B cell (primary cell): ENCODE data around the gene ATAD1. TPM values are rescaled to one million over a fixed set of nuclear protein-coding genes. Genes with fewer than 3 reads are reported as not detected.

Source experiments
- ATAC-seq: fragments of 200-7000 bp; cut with Tn5 transposase; one replicate; pipeline ENCODE4 v1.10.0; 2021; ENCODE audit warnings: low read depth, mild to moderate bottlenecking, moderate number of reproducible peaks, moderate library complexity
- CTCF ChIA-PET: fragments of 350-600 bp; sonication (Branson Sonifier 250); formaldehyde crosslinking; loops from one replicate; lab custom pipeline; 2021; ENCODE audit warnings: antibody characterized with exemption, inconsistent platforms; lab: Charles Lee
- POLR2A ChIA-PET: fragments of 350-600 bp; sonication (Branson Sonifier 250); formaldehyde crosslinking; loops from one replicate; lab custom pipeline; 2021; ENCODE audit warnings: antibody characterized with exemption; lab: Charles Lee
- DNase-seq: peaks from one replicate; pipeline ENCODE4 v3.0.0; 2013
- H2AFZ ChIP-seq: 2 replicates; pipeline ENCODE4 v1.6.1; 2012; ENCODE audit warnings: mild to moderate bottlenecking, low read depth, low read length; ENCODE audit not compliant: insufficient read depth, poor library complexity, severe bottlenecking
- H3K27ac ChIP-seq, 2 donors: 1 replicate in 1 of 2; 2 replicates in 1 of 2; pipeline ENCODE4 v1.5.1; 2012 to 2013; ENCODE audit warnings: low read length in 2 of 2, mild to moderate bottlenecking in 2 of 2, moderate library complexity in 1 of 2
- H3K27me3 ChIP-seq, 4 experiments: fragments of 200-600 bp in 1 of 4; sonication (generic) in 1 of 4; replicated peaks in 1 of 4; 1 replicate in 2 of 4; 2 replicates in 2 of 4; pipeline versions ENCODE4 v1.6.1 to v1.7.0; 2013 to 2016; ENCODE audit warnings: low read length in 3 of 4, mild to moderate bottlenecking in 2 of 4, mixed read lengths in 1 of 4, moderate library complexity in 1 of 4; ENCODE audit not compliant: insufficient read depth in 4 of 4, control insufficient read depth in 3 of 4; ENCODE audit errors: control extremely low read depth in 1 of 4
- H3K36me3 ChIP-seq, 2 experiments: replicated peaks in 1 of 2; 1 replicate in 1 of 2; 2 replicates in 1 of 2; pipeline versions ENCODE4 v1.6.1 to v1.7.1; 2013; ENCODE audit warnings: low read length in 1 of 2; ENCODE audit not compliant: insufficient read depth in 2 of 2, control insufficient read depth in 1 of 2; ENCODE audit errors: control extremely low read depth in 1 of 2, extremely low read depth in 1 of 2
- H3K4me1 ChIP-seq, 2 donors: fragments of 200-600 bp in 1 of 2; sonication (generic) in 1 of 2; 1 replicate in 1 of 2; 2 replicates in 1 of 2; pipeline versions ENCODE4 v1.5.1 to v1.6.1; 2013 to 2017; ENCODE audit warnings: low read length in 2 of 2; ENCODE audit not compliant: control insufficient read depth in 2 of 2, insufficient read depth in 2 of 2
- H3K4me2 ChIP-seq: replicated peaks from 2 replicates; pipeline ENCODE3; 2012; ENCODE audit warnings: mild to moderate bottlenecking, low read depth, low read length; ENCODE audit not compliant: poor library complexity, severe bottlenecking
- H3K4me3 ChIP-seq, 5 experiments: fragments of 200-600 bp in 1 of 5; sonication (generic) in 1 of 5; 1 replicate in 3 of 5; 2 replicates in 2 of 5; pipeline versions ENCODE4 v1.5.1 to v1.7.0; 2011 to 2016; ENCODE audit warnings: low read length in 4 of 5, mild to moderate bottlenecking in 4 of 5, low read depth in 2 of 5, control low read depth in 1 of 5, moderate library complexity in 1 of 5; ENCODE audit not compliant: insufficient read depth in 1 of 5; ENCODE audit errors: control extremely low read depth in 1 of 5, extremely low read depth in 1 of 5
- H3K79me2 ChIP-seq: fragments of 200-600 bp; sonication (generic); one replicate; pipeline ENCODE4 v1.6.0; 2016; ENCODE audit warnings: low read length; ENCODE audit not compliant: control insufficient read depth, insufficient read depth
- H3K9ac ChIP-seq: fragments of 200-600 bp; sonication (generic); 2 replicates; pipeline ENCODE4 v1.6.1; 2017; ENCODE audit warnings: mild to moderate bottlenecking, low read length, moderate library complexity
- H3K9me3 ChIP-seq, 3 donors: one replicate each; pipeline versions ENCODE4 v1.6.1 to v1.7.1; 2013; ENCODE audit warnings: low read length in 2 of 3; ENCODE audit not compliant: control insufficient read depth in 2 of 3, insufficient read depth in 1 of 3; ENCODE audit errors: control extremely low read depth in 1 of 3
- H4K20me1 ChIP-seq: 2 replicates; pipeline ENCODE4 v1.6.0; 2012; ENCODE audit warnings: mild to moderate bottlenecking, low read length; ENCODE audit not compliant: insufficient read depth, control insufficient read depth, poor library complexity, severe bottlenecking
- H3K27ac Mint-ChIP-seq: one replicate; pipeline ENCODE4 v1.8.0; 2021; ENCODE audit warnings: mixed read lengths
- H3K27me3 Mint-ChIP-seq: one replicate; pipeline ENCODE4 v1.8.0; 2021; ENCODE audit warnings: mixed read lengths
- H3K4me1 Mint-ChIP-seq: one replicate; pipeline ENCODE4 v1.8.0; 2021; ENCODE audit warnings: mixed read lengths
- H3K4me3 Mint-ChIP-seq: one replicate; pipeline ENCODE4 v1.8.0; 2021; ENCODE audit warnings: mixed read lengths
- H3K9me3 Mint-ChIP-seq: one replicate; pipeline ENCODE4 v1.8.0; 2022; ENCODE audit warnings: mixed read lengths; ENCODE audit not compliant: insufficient read depth
- EZH2 ChIP-seq: IDR thresholded peaks from 2 replicates; pipeline ENCODE4 v1.6.1; 2012; ENCODE audit warnings: borderline replicate concordance, low read depth, mild to moderate bottlenecking, moderate library complexity, low read length; ENCODE audit not compliant: insufficient read depth, poor library complexity, severe bottlenecking
- WGBS: methylation state at CpG from one replicate; pipeline ENCODE4 v1.1.5; 2013; ENCODE audit warnings: missing lambda C conversion rate; ENCODE audit not compliant: insufficient coverage; 5-methylcytosine and 5-hydroxymethylcytosine counted together
- intact Hi-C: fragments of 100-400 bp; cut with micrococcal nuclease; formaldehyde crosslinking; loops from one replicate; pipeline ENCODE4 v1.10.0; 2022
- polyA plus RNA-seq: library from polyadenylated mRNA; depleted of rRNA; stranded (reverse); fragments of >200 nt; gene quantifications from 2 replicates; pipeline ENCODE4 v1.2.3, GENCODE V29; 2012
- total RNA-seq, 2 donors: library from RNA; stranded (reverse); fragments of 120-200 nt in 1 of 2; gene quantifications; 1 replicate in 1 of 2; 2 replicates in 1 of 2; pipeline versions ENCODE4 v1.2.3 to v1.2.4, GENCODE V29; 2013 to 2022
- TF ChIP-seq, protein P1 (sequence below): fragments of 200-600 bp; IDR thresholded peaks from one replicate; pipeline ENCODE4 v1.8.0; 2022; ENCODE audit warnings: antibody characterized with exemption, mild to moderate bottlenecking

ATAD1 gene
- total and polyA plus RNA-seq, 2 donors (not counting 1 experiment from before 2014, with no cell fraction given) = 6.1 to 44.9 TPM

DNA sequence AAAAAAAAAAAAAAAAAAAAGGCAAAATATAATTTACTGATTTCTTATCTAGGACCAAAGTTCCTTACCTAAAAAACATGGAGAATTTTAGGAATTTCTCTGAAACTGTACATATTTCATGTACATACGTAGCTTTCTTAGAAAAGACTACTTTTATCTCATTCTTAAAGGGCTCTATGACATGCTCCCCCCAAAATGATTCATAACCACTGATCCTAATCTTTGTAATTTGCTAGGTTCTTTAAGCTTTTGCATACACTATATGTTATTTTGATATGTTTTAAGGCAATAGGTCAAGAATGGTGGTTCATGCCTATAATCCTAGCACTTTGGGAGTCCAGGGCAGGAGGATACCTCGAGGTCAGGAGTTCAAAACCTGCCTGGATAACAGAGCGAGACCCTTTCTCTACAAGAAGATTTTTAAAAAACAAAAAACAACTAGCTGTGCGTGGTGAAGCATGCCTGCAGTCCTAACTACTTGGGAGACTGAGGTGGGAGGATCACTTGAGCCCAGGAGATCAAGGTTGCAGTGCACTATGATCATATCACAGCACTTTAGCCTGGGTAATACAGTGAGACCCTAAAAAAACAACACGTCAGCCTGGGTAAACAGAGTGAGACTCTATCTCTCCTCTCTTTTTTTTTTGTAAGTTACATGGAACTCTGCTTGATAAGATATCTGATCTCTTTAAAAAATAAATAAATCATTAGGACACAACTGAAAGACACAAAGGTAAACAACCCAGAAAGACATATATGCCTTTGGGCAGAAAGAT lies 54.8 kb downstream of the ATAD1 start:
- H3K4me2 ChIP-seq = no peak overlapping the region
- no peak for ATAC-seq
- H2AFZ ChIP-seq = no peak overlapping the region
- Mint-ChIP-seq H3K4me1 (peaks cover 3% of the 10 kb centered on the region), H3K4me3 (no peak overlapping the region), H3K27me3 (no peaks in the 10 kb centered on the region), H3K9me3 (no peaks in the 10 kb centered on the region), H3K27ac (no peak overlapping the region)
- no peaks in the 10 kb centered on the region for H4K20me1 ChIP-seq
- 100% methylated on average over 1 of the region's 5 CpGs for WGBS
- H3K4me1 ChIP-seq = no peaks in the 10 kb centered on the region
- no peak overlapping the region for H3K4me3 ChIP-seq
- ChIA-PET POLR2A (no interaction called here), CTCF (interaction anchor here (0.7 kb wide), 1 partner anchor 1452 kb away, joined by 4 read pairs; no protein-coding TSS in a partner anchor)
- peaks cover 3 to 41% of the 10 kb centered on the region in 2 experiments for H3K36me3 ChIP-seq
- no peak overlapping the region for H3K9ac ChIP-seq
- intact Hi-C loops = no loop called here
- H3K27me3 ChIP-seq = no peaks in the 10 kb centered on the region
- no peaks in the 10 kb centered on the region for H3K79me2 ChIP-seq
- H3K27ac ChIP-seq = no peak overlapping the region
- TF ChIP-seq, protein P1, sequence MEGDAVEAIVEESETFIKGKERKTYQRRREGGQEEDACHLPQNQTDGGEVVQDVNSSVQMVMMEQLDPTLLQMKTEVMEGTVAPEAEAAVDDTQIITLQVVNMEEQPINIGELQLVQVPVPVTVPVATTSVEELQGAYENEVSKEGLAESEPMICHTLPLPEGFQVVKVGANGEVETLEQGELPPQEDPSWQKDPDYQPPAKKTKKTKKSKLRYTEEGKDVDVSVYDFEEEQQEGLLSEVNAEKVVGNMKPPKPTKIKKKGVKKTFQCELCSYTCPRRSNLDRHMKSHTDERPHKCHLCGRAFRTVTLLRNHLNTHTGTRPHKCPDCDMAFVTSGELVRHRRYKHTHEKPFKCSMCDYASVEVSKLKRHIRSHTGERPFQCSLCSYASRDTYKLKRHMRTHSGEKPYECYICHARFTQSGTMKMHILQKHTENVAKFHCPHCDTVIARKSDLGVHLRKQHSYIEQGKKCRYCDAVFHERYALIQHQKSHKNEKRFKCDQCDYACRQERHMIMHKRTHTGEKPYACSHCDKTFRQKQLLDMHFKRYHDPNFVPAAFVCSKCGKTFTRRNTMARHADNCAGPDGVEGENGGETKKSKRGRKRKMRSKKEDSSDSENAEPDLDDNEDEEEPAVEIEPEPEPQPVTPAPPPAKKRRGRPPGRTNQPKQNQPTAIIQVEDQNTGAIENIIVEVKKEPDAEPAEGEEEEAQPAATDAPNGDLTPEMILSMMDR = no peak
- TF ChIP-seq EZH2 = no peak
- DNase-seq = no peak
- no peaks in the 10 kb centered on the region for H3K9me3 ChIP-seq

DNA sequence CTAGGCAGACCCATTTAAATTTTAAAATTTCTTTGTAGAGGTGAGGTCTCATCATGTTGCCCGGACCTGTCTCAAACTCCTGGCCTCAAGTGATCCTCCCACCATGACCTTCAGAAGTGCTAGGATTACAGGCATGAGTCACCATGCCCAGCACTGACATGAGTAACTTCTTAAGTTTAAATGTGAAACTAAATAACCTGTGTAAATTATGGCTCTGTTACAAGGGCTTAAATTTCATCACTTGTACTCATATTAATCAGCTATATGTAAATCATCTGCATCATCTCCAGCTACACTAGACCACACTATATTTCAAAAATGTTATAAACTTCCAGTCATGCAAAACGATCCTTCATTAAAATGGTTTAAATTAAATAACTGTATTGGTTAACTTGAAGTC lies 56.1 kb downstream of the ATAD1 start:
- no peak overlapping the region for H3K4me3 ChIP-seq
- H4K20me1 ChIP-seq = no peaks in the 10 kb centered on the region
- H3K9me3 Mint-ChIP-seq = no peaks in the 10 kb centered on the region
- TF ChIP-seq, protein P1 = no peak
- no peak for TF ChIP-seq EZH2
- H3K4me1 Mint-ChIP-seq = peaks cover 3% of the 10 kb centered on the region
- no peak overlapping the region for H2AFZ ChIP-seq
- no CpG with 5 or more reads among the region's 2 CpGs for WGBS
- intact Hi-C loops = no loop called here
- DNase-seq (no peak), ATAC-seq (no peak)
- H3K27me3 ChIP-seq = no peaks in the 10 kb centered on the region
- no peak overlapping the region for H3K9ac ChIP-seq
- no peak overlapping the region for H3K4me2 ChIP-seq
- no peak overlapping the region for H3K27ac ChIP-seq
- H3K9me3 ChIP-seq = no peaks in the 10 kb centered on the region
- ChIA-PET POLR2A (no interaction called here), CTCF (no interaction called here)
- peaks cover 3 to 31% of the 10 kb centered on the region in 2 experiments for H3K36me3 ChIP-seq
- H3K79me2 ChIP-seq = no peaks in the 10 kb centered on the region
- H3K4me3 Mint-ChIP-seq = no peak overlapping the region
- no peak overlapping the region for H3K27ac Mint-ChIP-seq
- H3K4me1 ChIP-seq = no peaks in the 10 kb centered on the region
- no peaks in the 10 kb centered on the region for H3K27me3 Mint-ChIP-seq
